Astrocyte of the cerebellum (primary cell): ENCODE measurements around the gene SCLT1.
A peak's percentile ranks its signal among the peaks of the same experiment; 100 is the strongest.

Source experiments
- DNase-seq: peaks from one replicate; pipeline ENCODE4 v3.0.0-alpha.2; 2011; ENCODE audit warnings: low read depth
- H3K4me3 ChIP-seq: 2 replicates; pipeline ENCODE4 v1.5.1; 2011; ENCODE audit warnings: mild to moderate bottlenecking, low read depth, low read length, moderate library complexity
- CTCF ChIP-seq: IDR thresholded peaks from 2 replicates; pipeline ENCODE4 v1.5.1; 2012; ENCODE audit warnings: low read length, low read depth, moderate library complexity, mild to moderate bottlenecking; ENCODE audit errors: missing control alignments
- in situ Hi-C: cut with HindIII; loops from 2 replicates; pipeline ENCODE4 v1.10.0; 2017; ENCODE audit warnings: low sequenced_read_pairs

SCLT1 gene

GRCh38 chr4:128955751-128956150 is 137.6 kb downstream of the SCLT1 start:
- no peak for DNase-seq
- in situ Hi-C loops: no loop called here
- H3K4me3 ChIP-seq: no peak overlapping the region

GRCh38 chr4:128954941-128955340 is 138.4 kb downstream of the SCLT1 start:
- in situ Hi-C loops: no loop called here
- TF ChIP-seq CTCF: no peak
- no peak overlapping the region for H3K4me3 ChIP-seq
- no peak for DNase-seq

More at GRCh38 chr4:128955751-128956150, 137.6 kb downstream of the SCLT1 start:
- no peak for TF ChIP-seq CTCF

- H3K4me3 ChIP-seq: no peak overlapping the region
- no peak for DNase-seq
- in situ Hi-C loops: no loop called here
- no peak for TF ChIP-seq CTCF
These were observed 142.0 kb downstream of the SCLT1 start for GRCh38 chr4:128951316-128951715.

- TF ChIP-seq CTCF: no peak
- DNase-seq: no peak
- in situ Hi-C loops: no loop called here
- H3K4me3 ChIP-seq: no peak overlapping the region
These were observed 142.5 kb downstream of the SCLT1 start for GRCh38 chr4:128950796-128951195.

- in situ Hi-C loops: no loop called here
- TF ChIP-seq CTCF: no peak
- no peak for DNase-seq
- H3K4me3 ChIP-seq: no peak overlapping the region
These were observed 146.4 kb downstream of the SCLT1 start for GRCh38 chr4:128946916-128947315.

GRCh38 chr4:128942607-128943006 is 150.7 kb downstream of the SCLT1 start:
- peak; percentile 16 for DNase-seq
- H3K4me3 ChIP-seq: no peak overlapping the region
- TF ChIP-seq CTCF: no peak
- in situ Hi-C loops: no loop called here

GRCh38 chr4:128940971-128941370 is 152.4 kb downstream of the SCLT1 start:
- H3K4me3 ChIP-seq: no peak overlapping the region
- TF ChIP-seq CTCF: no peak
- DNase-seq: peak; percentile 9
- in situ Hi-C loops: no loop called here
